Activated CD8-positive, alpha-beta T cell treated with anti-CD3 and anti-CD28 coated beads, Interleukin-2, amount 10 ng/mL, durations not matched to agents 7 days and 5 days (primary cell): ENCODE measurements around the gene BPIFA1. TPM values are rescaled to one million over a fixed set of nuclear protein-coding genes. Genes with fewer than 3 reads are reported as not detected.

Experiments used
- total RNA-seq, 2 experiments: library from RNA; stranded (reverse); gene quantifications; one replicate each; pipeline ENCODE4 v1.2.3, GENCODE V29; 2021

BPIFA1 gene
- total RNA-seq, 2 experiments from 2014 or later: not detected

Other genes starting within 250 kb of the BPIFA1 start
- not detected for gene SUN5, start 231.6 kb upstream of the BPIFA1 start, total RNA-seq
- not detected for gene BPIFB2, start 228.3 kb upstream of the BPIFA1 start, total RNA-seq
- not detected for gene BPIFB6, start 204.3 kb upstream of the BPIFA1 start, total RNA-seq
- gene BPIFB3, start 182.1 kb upstream of the BPIFA1 start, total RNA-seq: not detected
- gene BPIFB4, start 156.4 kb upstream of the BPIFA1 start, total RNA-seq: not detected
- not detected for gene BPIFA2, start 67.8 kb upstream of the BPIFA1 start, total RNA-seq
- gene BPIFA3, start 18.6 kb upstream of the BPIFA1 start, total RNA-seq: not detected
- not detected for gene BPIFB1, start 47.2 kb downstream of the BPIFA1 start, total RNA-seq
- gene CDK5RAP1, start 165.5 kb downstream of the BPIFA1 start, total RNA-seq: 10 to 100 TPM; 32.9 to 37.5 TPM
- gene SNTA1, start 207.8 kb downstream of the BPIFA1 start, total RNA-seq: 10 to 100 TPM; 13.1 to 13.4 TPM